Femur (tissue), 1 donor: ENCODE results near the gene EIF4EBP2.

Experiments
- DNase-seq: peaks from one replicate; pipeline ENCODE4 v3.0.0-alpha.2; 2017

EIF4EBP2 gene

DNA sequence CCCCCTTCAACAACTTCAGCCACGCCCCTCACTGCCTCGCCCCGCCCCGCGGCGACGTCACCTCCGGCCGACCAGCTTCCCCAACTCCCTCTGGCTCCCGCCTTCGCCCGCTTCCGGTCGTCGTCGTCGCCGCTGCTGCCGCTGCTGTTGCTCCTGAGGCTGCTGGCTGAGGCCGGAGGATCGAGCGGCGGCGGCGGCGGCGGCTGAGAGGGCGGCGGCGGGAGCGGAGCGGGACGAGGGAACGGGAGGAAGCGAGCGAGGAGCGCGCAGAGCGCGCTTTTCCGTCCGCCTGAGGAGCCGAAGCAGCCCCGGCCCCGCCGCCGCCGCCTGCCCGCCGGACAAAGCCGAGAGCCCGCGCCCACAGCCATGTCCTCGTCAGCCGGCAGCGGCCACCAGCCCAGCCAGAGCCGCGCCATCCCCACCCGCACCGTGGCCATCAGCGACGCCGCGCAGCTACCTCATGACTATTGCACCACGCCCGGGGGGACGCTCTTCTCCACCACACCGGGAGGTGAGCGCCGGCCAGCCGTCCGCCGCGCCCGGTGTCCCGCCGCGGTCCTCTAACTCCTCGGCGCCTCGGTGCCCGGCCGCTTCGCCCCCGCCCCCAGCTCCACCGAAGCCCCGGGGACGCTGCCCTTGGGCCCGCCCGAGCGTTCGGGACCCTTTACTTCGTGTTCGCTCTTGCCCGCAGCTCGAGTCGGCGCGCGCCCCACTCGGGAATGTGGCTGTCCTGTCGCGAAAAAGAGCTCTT lies at the start of gene EIF4EBP2:
TSS of gene EIF4EBP2 (plus strand) at position 110 of the 751 bp plus-strand sequence. CDS start at position 367, 257 bp downstream.
- DNase-seq = peak; percentile 100

DNA sequence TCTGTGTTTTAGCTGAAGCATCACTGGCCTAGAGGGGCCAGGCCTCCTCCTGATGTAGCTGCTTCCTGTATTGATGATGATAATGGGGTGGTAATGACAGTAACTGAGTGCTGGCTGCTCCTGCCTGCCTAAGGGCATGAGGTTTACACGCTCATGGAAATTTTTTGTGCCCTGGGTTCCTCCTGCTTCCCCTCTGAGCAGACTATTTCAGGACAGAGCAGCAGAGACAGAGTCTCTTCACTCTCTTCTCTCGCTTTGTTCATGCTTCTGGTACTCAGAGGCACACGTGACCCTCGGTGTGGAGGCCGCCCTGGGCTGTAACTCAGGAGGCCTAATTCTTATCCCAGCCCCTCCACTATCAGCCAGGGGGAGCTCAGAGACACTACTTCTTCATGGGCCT lies 49.4 kb upstream of the EIF4EBP2 start:
- no peak for DNase-seq

GRCh38 chr10:70355051-70356021 lies 48.6 kb upstream of the EIF4EBP2 start:
- DNase-seq = no peak

- no peak for DNase-seq
Measured at GRCh38 chr10:70357565-70357964, 46.4 kb upstream of the EIF4EBP2 start.

DNA sequence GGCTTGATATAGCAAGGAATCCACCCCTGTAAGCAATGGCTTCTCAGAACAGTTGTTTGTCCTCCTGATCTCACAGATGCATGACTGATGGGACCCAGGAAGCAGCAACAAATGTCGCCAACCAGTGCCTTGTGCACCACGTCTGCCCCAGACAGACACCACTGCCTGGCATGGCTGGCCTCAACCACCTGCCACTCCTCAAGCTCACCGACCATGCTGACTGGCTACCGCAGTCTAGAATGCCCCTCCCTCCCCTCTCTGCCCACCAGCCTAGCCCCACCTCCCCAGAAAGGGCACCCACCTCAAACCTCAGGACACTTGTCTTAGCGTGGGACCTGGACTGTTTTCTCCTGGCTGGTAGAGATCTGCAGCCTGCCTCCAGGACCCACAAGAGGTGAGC lies 45.5 kb upstream of the EIF4EBP2 start:
- peak; percentile 35 for DNase-seq

- no peak for DNase-seq
Measured at GRCh38 chr10:70359017-70359550, 44.9 kb upstream of the EIF4EBP2 start.

- DNase-seq = no peak
Measured at GRCh38 chr10:70360215-70360614, 43.7 kb upstream of the EIF4EBP2 start.

DNA sequence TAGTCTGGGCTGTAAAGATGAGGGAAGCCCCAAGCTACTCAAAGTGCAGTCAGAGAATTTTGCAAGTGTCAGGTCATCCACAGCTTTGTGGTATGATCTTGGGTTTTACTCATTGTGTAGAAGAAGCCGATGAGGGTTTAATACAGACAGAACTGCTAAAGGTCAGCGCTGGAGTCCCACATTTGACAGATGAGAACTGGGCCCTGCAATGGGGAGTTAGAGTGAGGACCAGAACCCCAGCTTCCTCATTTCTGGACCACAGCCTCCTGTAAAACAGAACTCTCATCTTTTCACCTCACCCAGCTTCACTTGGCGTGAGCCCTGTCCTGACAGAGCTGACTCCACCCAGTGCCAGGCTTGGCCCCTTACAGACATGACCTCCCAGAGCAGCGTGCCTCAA lies 41.6 kb upstream of the EIF4EBP2 start:
- no peak for DNase-seq

DNA sequence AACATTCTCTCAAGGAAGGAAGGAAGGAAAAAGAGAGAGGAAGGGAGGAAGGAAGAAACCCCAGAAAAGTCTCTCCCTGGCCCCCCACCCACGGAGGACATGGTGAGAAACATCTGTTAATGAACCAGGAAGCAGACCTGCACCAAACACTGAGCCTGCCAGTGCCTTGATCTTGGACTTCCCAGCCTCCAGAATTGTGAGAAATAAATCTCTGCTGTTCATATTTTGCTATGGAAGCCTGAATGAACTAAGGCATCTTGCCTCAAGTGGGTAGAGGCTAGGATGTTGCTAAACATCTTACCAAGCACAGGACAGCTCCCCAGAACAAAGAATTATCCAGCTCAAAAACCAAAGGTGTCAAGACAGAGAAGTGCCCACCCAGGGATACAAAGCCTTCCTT lies 40.7 kb upstream of the EIF4EBP2 start:
- DNase-seq = no peak

GRCh38 chr10:70363971-70364771 lies 39.8 kb upstream of the EIF4EBP2 start:
- DNase-seq = peak; percentile 93

GRCh38 chr10:70364772-70365091 lies 39.2 kb upstream of the EIF4EBP2 start:
- DNase-seq = no peak

- DNase-seq = no peak
Measured at GRCh38 chr10:70367195-70367796, 36.6 kb upstream of the EIF4EBP2 start.

GRCh38 chr10:70368774-70369482 lies 35.0 kb upstream of the EIF4EBP2 start:
- no peak for DNase-seq

DNA sequence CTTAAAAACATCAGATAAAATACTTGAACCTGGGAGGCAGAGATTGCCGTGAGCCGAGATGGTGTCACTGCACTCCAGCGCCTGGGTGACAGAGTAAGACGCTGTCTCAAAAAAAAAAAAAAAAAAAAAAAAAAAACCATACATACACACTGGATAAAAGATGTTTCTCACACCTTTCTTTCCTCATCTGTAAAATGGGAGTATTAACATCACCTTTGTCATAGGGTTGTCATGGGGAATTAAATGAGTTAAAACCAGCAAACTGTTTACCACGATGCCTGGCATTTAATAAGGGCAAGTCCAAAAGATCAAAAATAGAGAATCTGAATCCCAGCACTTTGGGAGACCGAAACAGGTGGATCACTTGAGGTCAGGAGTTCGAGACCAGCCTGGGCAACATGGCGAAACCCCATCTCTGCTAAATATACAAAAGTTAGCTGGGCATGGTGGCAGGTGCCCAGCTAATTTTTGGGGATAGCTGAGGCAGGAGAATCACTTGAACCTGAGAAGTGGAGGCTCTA lies 34.4 kb upstream of the EIF4EBP2 start:
- DNase-seq = no peak

GRCh38 chr10:70370766-70371165 lies 33.2 kb upstream of the EIF4EBP2 start:
- DNase-seq = no peak

GRCh38 chr10:70371846-70372245 lies 32.1 kb upstream of the EIF4EBP2 start:
- no peak for DNase-seq

GRCh38 chr10:70374775-70375614 lies 28.9 kb upstream of the EIF4EBP2 start:
- DNase-seq = no peak

- DNase-seq = no peak
Measured at GRCh38 chr10:70376436-70377378, 27.2 kb upstream of the EIF4EBP2 start.

- DNase-seq = no peak
Measured at GRCh38 chr10:70378122-70378521, 25.8 kb upstream of the EIF4EBP2 start.
